GM21528 (cell line): Measurements from ENCODE around the gene ENO3.
A peak's percentile ranks its signal among the peaks of the same experiment; 100 is the strongest.

Experiments
- ATAC-seq: cut with Tn5 transposase; IDR thresholded peaks from one replicate; pipeline ENCODE4 v1.9.1; 2021; ENCODE audit warnings: mild to moderate bottlenecking, moderate library complexity; ENCODE audit not compliant: unreplicated experiment, low FRiP score

Gene ENO3

GRCh38 chr17:4935650-4936049 is 15.3 kb upstream of the ENO3 start:
- ATAC-seq = no peak

GRCh38 chr17:4936436-4936835 is 14.5 kb upstream of the ENO3 start:
- ATAC-seq = no peak

GRCh38 chr17:4937553-4937952 is 13.4 kb upstream of the ENO3 start:
- ATAC-seq = no peak

- no peak for ATAC-seq
Observed at GRCh38 chr17:4938069-4938491, 12.8 kb upstream of the ENO3 start.

- no peak for ATAC-seq
Observed at GRCh38 chr17:4938688-4939545, 12.0 kb upstream of the ENO3 start.

- peak; percentile 5 for ATAC-seq
Observed at GRCh38 chr17:4939546-4939795, 11.4 kb upstream of the ENO3 start.

GRCh38 chr17:4939796-4940554 is 10.9 kb upstream of the ENO3 start, which contains the start of the genes RNF167 and SLC25A11:
TSS of gene RNF167 (plus strand) at chr17:4940268. CDS start at chr17:4940910, 642 bp downstream.
TSS of gene SLC25A11 (minus strand) at chr17:4940046. CDS start at chr17:4939910, 136 bp downstream.
- ATAC-seq = peak; percentile 71

GRCh38 chr17:4940555-4941318 is 10.2 kb upstream of the ENO3 start:
- ATAC-seq = no peak

GRCh38 chr17:4941319-4941610 is 9.7 kb upstream of the ENO3 start:
- ATAC-seq = no peak

GRCh38 chr17:4942760-4943508 is 8.0 kb upstream of the ENO3 start:
- ATAC-seq = no peak

GRCh38 chr17:4944163-4944553 is 6.8 kb upstream of the ENO3 start:
- no peak for ATAC-seq

GRCh38 chr17:4944554-4945175 is 6.3 kb upstream of the ENO3 start:
- ATAC-seq = no peak

GRCh38 chr17:4945176-4945943 is 5.6 kb upstream of the ENO3 start:
- no peak for ATAC-seq

- no peak for ATAC-seq
Observed at GRCh38 chr17:4945944-4946280, 5.0 kb upstream of the ENO3 start.

- no peak for ATAC-seq
Observed at GRCh38 chr17:4946312-4946976, 4.5 kb upstream of the ENO3 start.

- no peak for ATAC-seq
Observed at GRCh38 chr17:4947010-4947410, 3.9 kb upstream of the ENO3 start.

- ATAC-seq = no peak
Observed at GRCh38 chr17:4947411-4948165, 3.3 kb upstream of the ENO3 start.

- peak; percentile 16 for ATAC-seq
Observed at GRCh38 chr17:4948166-4948930, 2.6 kb upstream of the ENO3 start, which contains the start of gene PFN1. TSS of gene PFN1 (minus strand) at chr17:4948530. CDS start at chr17:4948394, 136 bp downstream.
